Inflammatory macrophage treated with lipopolysaccharide for 4 hours (primary cell): ENCODE results near the gene RFC4.
"Not testable (repeated sequence)": the region's sequence is repeated elsewhere in the genome, so short reads cannot be mapped to it uniquely, and the experiment has no call there.

Experiments used
- DNase-seq: peaks from one replicate; pipeline ENCODE4 v3.0.0-alpha.2; 2020

Gene RFC4

GRCh38 chr3:186824430-186825139 lies 18.3 kb upstream of the RFC4 start:
- DNase-seq = no peak

- DNase-seq = no peak
Observed at GRCh38 chr3:186823386-186823785, 17.1 kb upstream of the RFC4 start.

GRCh38 chr3:186822388-186822759 lies 16.1 kb upstream of the RFC4 start:
- DNase-seq = not testable (repeated sequence)

- peak; percentile 63 for DNase-seq
Observed at GRCh38 chr3:186821429-186822387, 15.4 kb upstream of the RFC4 start.

- no peak for DNase-seq
Observed at GRCh38 chr3:186818956-186819355, 12.7 kb upstream of the RFC4 start.

GRCh38 chr3:186818516-186818915 lies 12.2 kb upstream of the RFC4 start:
- no peak for DNase-seq

GRCh38 chr3:186815435-186815834 lies 9.2 kb upstream of the RFC4 start:
- peak; percentile 74 for DNase-seq

GRCh38 chr3:186814100-186814499 lies 7.8 kb upstream of the RFC4 start:
- DNase-seq = no peak

GRCh38 chr3:186811313-186811712 lies 5.0 kb upstream of the RFC4 start:
- DNase-seq = not testable (repeated sequence)

GRCh38 chr3:186810336-186810996 lies 4.2 kb upstream of the RFC4 start:
- DNase-seq = no peak

- DNase-seq = no peak
Observed at GRCh38 chr3:186807231-186807630, 949 bp upstream of the RFC4 start.

- not testable (repeated sequence) for DNase-seq
Observed at GRCh38 chr3:186803447-186803846, 2.8 kb downstream of the RFC4 start.

GRCh38 chr3:186802701-186803100 lies 3.6 kb downstream of the RFC4 start:
- DNase-seq = no peak

GRCh38 chr3:186800285-186800684 lies 6.0 kb downstream of the RFC4 start:
- DNase-seq = no peak

GRCh38 chr3:186798239-186798874 lies 7.9 kb downstream of the RFC4 start:
- DNase-seq = no peak

- no peak for DNase-seq
Observed at GRCh38 chr3:186790261-186790981, 15.9 kb downstream of the RFC4 start.

- DNase-seq = no peak
Observed at GRCh38 chr3:186789554-186790260, 16.6 kb downstream of the RFC4 start.

- no peak for DNase-seq
Observed at GRCh38 chr3:186788482-186789370, 17.6 kb downstream of the RFC4 start.

GRCh38 chr3:186787642-186788481 lies 18.4 kb downstream of the RFC4 start:
- no peak for DNase-seq

GRCh38 chr3:186786922-186787321 lies 19.4 kb downstream of the RFC4 start:
- no peak for DNase-seq
